HepG2 (cell line): ENCODE measurements around the gene CDK2. TPM values are rescaled to one million over a fixed set of nuclear protein-coding genes. Genes with fewer than 3 reads are reported as not detected.

Source experiments
- ATAC-seq: fragments of 200-7000 bp; cut with Tn5 transposase; 3 replicates; pipeline ENCODE4 v1.9.1; 2020; ENCODE audit warnings: mild to moderate bottlenecking, moderate library complexity
- BruUV-seq: library from RNA; stranded (reverse); fragments of 400-500 nt; replicated peaks from 2 replicates; lab custom pipeline; 2021; lab: Mats Ljungman, UMichigan
- CTCF ChIA-PET: fragments of 300-600 bp; formaldehyde crosslinking; extraction: SDS; loops from one replicate; lab custom pipeline; 2021; ENCODE audit warnings: low total read pairs, inconsistent platforms, low intra/inter-chr PET ratio; lab: Yijun Ruan, JAX
- POLR2A ChIA-PET: fragments of 350-600 bp; sonication (Branson Sonifier 250); formaldehyde crosslinking; loops from one replicate; lab custom pipeline; 2020; ENCODE audit warnings: antibody characterized with exemption, inconsistent platforms; lab: Yijun Ruan, JAX
- DNase-seq: peaks from one replicate; pipeline ENCODE4 v3.0.0-alpha.2; 2015; ENCODE audit warnings: low spot score
- FAIRE-seq: peaks from 3 replicates; lab custom pipeline; 2011; peaks lifted over from hg19 to GRCh38; lab: Jason Lieb, UNC
- H2AFZ ChIP-seq: one replicate; pipeline ENCODE4 v1.6.1; 2011; ENCODE audit warnings: low read length, inconsistent platforms
- H3K27ac ChIP-seq: fragments of 300-600 bp; 3 replicates; pipeline ENCODE4 v1.8.0; 2011; ENCODE audit warnings: mixed run types, mild to moderate bottlenecking, mixed read lengths, low read length, inconsistent platforms; ENCODE audit not compliant: insufficient read depth; ENCODE audit errors: extremely low read length
- H3K27me3 ChIP-seq, 2 experiments: fragments of 200-600 bp in 1 of 2; 2 replicates in 1 of 2; 3 replicates in 1 of 2; pipeline versions ENCODE4 v1.6.0 to v1.8.0; 2011; ENCODE audit warnings: low read length in 2 of 2, mild to moderate bottlenecking in 2 of 2, moderate library complexity in 2 of 2, inconsistent platforms in 1 of 2; ENCODE audit not compliant: insufficient read depth in 2 of 2, control insufficient read depth in 1 of 2
- H3K36me3 ChIP-seq, 2 experiments: fragments of 200-600 bp in 1 of 2; replicated peaks in 1 of 2; 2 replicates in 1 of 2; 3 replicates in 1 of 2; pipeline versions ENCODE4 v1.5.1 to v1.8.0; 2011; ENCODE audit warnings: low read length in 2 of 2, inconsistent platforms in 1 of 2; ENCODE audit not compliant: insufficient read depth in 2 of 2, control insufficient read depth in 1 of 2
- H3K4me1 ChIP-seq: 2 replicates; pipeline ENCODE4 v1.5.1; 2012; ENCODE audit warnings: low read length, inconsistent platforms; ENCODE audit not compliant: insufficient read depth
- H3K4me2 ChIP-seq: 2 replicates; pipeline ENCODE4 v1.6.0; 2011; ENCODE audit warnings: low read depth, low read length, inconsistent platforms
- H3K4me3 ChIP-seq, 3 experiments: fragments of 200-600 bp in 1 of 3; sonication (generic), shearing (Covaris generic) in 1 of 3; replicated peaks in 1 of 3; 2 replicates each; pipeline ENCODE4 v1.5.1; 2011 to 2016; ENCODE audit warnings: low read length in 3 of 3, inconsistent platforms in 2 of 3, low read depth in 2 of 3, mild to moderate bottlenecking in 2 of 3, control low read depth in 1 of 3, mixed read lengths in 1 of 3; ENCODE audit not compliant: insufficient read depth in 1 of 3
- H3K79me2 ChIP-seq: one replicate; pipeline ENCODE4 v1.6.1; 2011; ENCODE audit warnings: low read length, inconsistent platforms; ENCODE audit not compliant: insufficient read depth
- H3K9ac ChIP-seq: 2 replicates; pipeline ENCODE4 v1.6.0; 2011; ENCODE audit warnings: mild to moderate bottlenecking, low read depth, low read length, inconsistent platforms; ENCODE audit not compliant: insufficient read depth
- H3K9me3 ChIP-seq: 2 replicates; pipeline ENCODE4 v1.5.1; 2012; ENCODE audit warnings: mild to moderate bottlenecking, low read length
- H4K20me1 ChIP-seq: 2 replicates; pipeline ENCODE4 v1.6.0; 2011; ENCODE audit warnings: inconsistent platforms, mild to moderate bottlenecking, low read length, moderate library complexity; ENCODE audit not compliant: insufficient read depth
- BRCA1 ChIP-seq: sonication (generic); formaldehyde crosslinking; IDR thresholded peaks from 2 replicates; pipeline ENCODE4 v1.4.0; 2020; ENCODE audit warnings: missing genetic modification reagents
- HDAC2 ChIP-seq: sonication (generic); formaldehyde crosslinking; IDR thresholded peaks from 2 replicates; pipeline ENCODE4 v1.4.0; 2020; ENCODE audit warnings: missing genetic modification reagents
- KLF15 ChIP-seq: sonication (generic); formaldehyde crosslinking; IDR thresholded peaks from 2 replicates; pipeline ENCODE4 v1.8.1; 2023; ENCODE audit warnings: borderline replicate concordance, mild to moderate bottlenecking, inconsistent platforms, missing genetic modification reagents, mixed read lengths
- PLRG1 ChIP-seq: fragments of 450-650 bp; conservative IDR thresholded peaks from 2 replicates; pipeline ENCODE4 v1.6.1; 2016
- SMAD3 ChIP-seq: sonication (generic); formaldehyde crosslinking; IDR thresholded peaks from 2 replicates; pipeline ENCODE4 v1.4.0; 2020; ENCODE audit warnings: missing genetic modification reagents
- SOX5 ChIP-seq: IDR thresholded peaks from 2 replicates; pipeline ENCODE4 v1.6.1; 2016; ENCODE audit warnings: borderline replicate concordance
- TAF1 ChIP-seq: sonication (generic); formaldehyde crosslinking; IDR thresholded peaks from 2 replicates; pipeline ENCODE4 v1.4.0; 2020; ENCODE audit warnings: missing genetic modification reagents
- ZFYVE20 ChIP-seq: sonication (generic); formaldehyde crosslinking; IDR thresholded peaks from 2 replicates; pipeline ENCODE4 v1.8.0; 2023; ENCODE audit warnings: low read depth, mild to moderate bottlenecking, moderate library complexity, missing genetic modification reagents, borderline replicate concordance
- ZNF605 ChIP-seq: sonication (generic); formaldehyde crosslinking; IDR thresholded peaks from 2 replicates; pipeline ENCODE4 v1.8.0; 2022; ENCODE audit warnings: mild to moderate bottlenecking, missing genetic modification reagents
- whole genome bisulfite sequencing: methylation state at CpG from one replicate; pipeline ENCODE4 v1.1.6; 2017; ENCODE audit warnings: low lambda C conversion rate; 5-methylcytosine and 5-hydroxymethylcytosine counted together
- in situ Hi-C: cut with HindIII; loops from 2 replicates; pipeline ENCODE4 v1.10.0; 2017; ENCODE audit warnings: low pct_unique_long_range_greater_than_20kb; ENCODE audit not compliant: extremely low pct_ligation_motif_present
- intact Hi-C: fragments of 100-400 bp; cut with micrococcal nuclease; formaldehyde crosslinking; loops from one replicate; pipeline ENCODE4 v1.10.0; 2022; ENCODE audit not compliant: unreplicated experiment
- polyA plus RNA-seq, 8 experiments: library from polyadenylated mRNA; depleted of rRNA in 3 of 8; stranded (reverse) in 7 of 8; unstranded in 1 of 8; fragments of >200 nt; fragmentation: Illumina TruSeq in 4 of 8; extraction: Trizol in 4 of 8; gene quantifications; 2 replicates each; pipeline versions ENCODE4 v1.2.1 to v1.2.3, GENCODE V29; 2011 to 2016; ENCODE audit warnings: low read depth in 4 of 8, missing spikeins in 1 of 8, mixed read lengths in 1 of 8; ENCODE audit not compliant: insufficient read depth in 1 of 8
- total RNA-seq, 5 experiments: library from RNA; depleted of rRNA; stranded (reverse); fragments of >200 nt; fragmentation: Illumina TruSeq; extraction: Trizol; gene quantifications; 2 replicates each; pipeline ENCODE4 v1.2.3, GENCODE V29; 2016; ENCODE audit warnings: low read depth in 1 of 5
- TF ChIP-seq, protein P1 (sequence below): sonication (generic); formaldehyde crosslinking; IDR thresholded peaks from 2 replicates; pipeline ENCODE4 v1.8.1; 2022; ENCODE audit warnings: low read depth, mild to moderate bottlenecking, missing genetic modification reagents
- TF ChIP-seq, protein P2 (sequence below): sonication (generic); formaldehyde crosslinking; IDR thresholded peaks from 2 replicates; pipeline ENCODE4 v1.5.0; 2020; ENCODE audit warnings: mild to moderate bottlenecking, missing genetic modification reagents, borderline replicate concordance
- TF ChIP-seq, protein P3 (sequence below): sonication (generic); formaldehyde crosslinking; IDR thresholded peaks from 2 replicates; pipeline ENCODE4 v1.5.0; 2020; ENCODE audit warnings: missing genetic modification reagents

Gene CDK2
- total and polyA plus RNA-seq, 2 of the 13 experiments (the other 11 are each of a cell fraction or from before 2014, with no cell fraction given) = 47.5 to 52.6 TPM

DNA sequence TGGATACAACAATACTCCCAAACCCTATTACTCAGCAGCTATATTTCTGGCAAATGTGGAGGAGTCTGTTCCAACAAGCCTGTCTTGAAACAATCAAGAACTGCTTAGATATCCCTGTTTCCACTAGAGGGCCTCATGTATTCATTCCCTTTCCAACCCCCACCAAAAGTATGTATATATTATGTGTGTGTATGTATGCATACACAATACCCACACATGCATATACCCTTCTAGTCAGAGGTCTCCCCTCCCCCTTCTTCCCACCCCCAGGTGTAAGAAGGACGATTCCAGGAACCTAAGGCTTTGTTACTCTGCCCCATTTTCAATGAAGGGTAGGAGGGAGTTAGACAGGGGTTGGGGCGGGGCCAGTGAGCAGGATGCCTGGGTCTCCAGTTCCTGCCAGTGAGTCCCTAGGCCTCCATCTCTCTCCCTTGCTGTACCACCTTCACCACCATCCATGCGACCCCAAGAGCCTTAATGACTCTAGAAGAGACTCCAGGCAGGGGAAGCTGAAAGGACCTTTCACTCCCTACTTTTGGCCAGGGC, 35.8 kb upstream of the CDK2 start, which contains the start of gene DGKA:
DGKA (plus strand) TSS at position 392 of the 546 bp plus-strand sequence. CDS start 5,342 bp downstream, outside the sequence.
- Histone ChIP-seq H2AFZ (no peak within 1 kb of the TSS), H3K27me3 (peaks cover 0 to 11% of the 10 kb centered on the region in 2 experiments; a peak in 1 of 5 replicates), H3K4me1 (peaks cover 52% of the 10 kb centered on the region), H3K27ac (peak within 1 kb of the TSS; percentile 42), H4K20me1 (no peaks in the 10 kb centered on the region), H3K36me3 (no peaks in the 10 kb centered on the region), H3K9ac (peak within 1 kb of the TSS; percentile 61), H3K79me2 (peaks cover 20% of the 10 kb centered on the region), H3K9me3 (no peaks in the 10 kb centered on the region), H3K4me3 (peak within 1 kb of the TSS; percentile 70 to 80 (median 80)), H3K4me2 (peak within 1 kb of the TSS; percentile 97)
- CTCF ChIA-PET = interaction anchor here (1.5 kb wide), 1 partner anchor 9 kb away, joined by 5 read pairs; no protein-coding TSS in a partner anchor
- WGBS = 29% methylated on average over 3 of the region's 3 CpGs
- ATAC-seq (peak; percentile 36), FAIRE-seq (peak; percentile 56), DNase-seq (peak; percentile 65)
- intact Hi-C loops (loop anchor here (1.0 to 5.0 kb wide), 2 partner anchors 110 to 194 kb away; partner anchors contain the start of gene RPS26), in situ Hi-C loops (no loop called here)
- POLR2A ChIA-PET = interaction anchor here (0.6 to 10.5 kb wide), 9 partner anchors 22 to 173 kb away, joined by 3 to 108 read pairs (median 4); partner anchors contain the start of genes DNAJC14, ORMDL2, PA2G4 and RAB5B
- no TSS peak for BruUV-seq
- TF ChIP-seq, protein P1, sequence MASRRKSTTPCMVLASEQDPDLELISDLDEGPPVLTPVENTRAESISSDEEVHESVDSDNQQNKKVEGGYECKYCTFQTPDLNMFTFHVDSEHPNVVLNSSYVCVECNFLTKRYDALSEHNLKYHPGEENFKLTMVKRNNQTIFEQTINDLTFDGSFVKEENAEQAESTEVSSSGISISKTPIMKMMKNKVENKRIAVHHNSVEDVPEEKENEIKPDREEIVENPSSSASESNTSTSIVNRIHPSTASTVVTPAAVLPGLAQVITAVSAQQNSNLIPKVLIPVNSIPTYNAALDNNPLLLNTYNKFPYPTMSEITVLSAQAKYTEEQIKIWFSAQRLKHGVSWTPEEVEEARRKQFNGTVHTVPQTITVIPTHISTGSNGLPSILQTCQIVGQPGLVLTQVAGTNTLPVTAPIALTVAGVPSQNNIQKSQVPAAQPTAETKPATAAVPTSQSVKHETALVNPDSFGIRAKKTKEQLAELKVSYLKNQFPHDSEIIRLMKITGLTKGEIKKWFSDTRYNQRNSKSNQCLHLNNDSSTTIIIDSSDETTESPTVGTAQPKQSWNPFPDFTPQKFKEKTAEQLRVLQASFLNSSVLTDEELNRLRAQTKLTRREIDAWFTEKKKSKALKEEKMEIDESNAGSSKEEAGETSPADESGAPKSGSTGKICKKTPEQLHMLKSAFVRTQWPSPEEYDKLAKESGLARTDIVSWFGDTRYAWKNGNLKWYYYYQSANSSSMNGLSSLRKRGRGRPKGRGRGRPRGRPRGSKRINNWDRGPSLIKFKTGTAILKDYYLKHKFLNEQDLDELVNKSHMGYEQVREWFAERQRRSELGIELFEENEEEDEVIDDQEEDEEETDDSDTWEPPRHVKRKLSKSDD = no peak
- no peak for TF ChIP-seq SOX5 (CRISPR knock-in tag)
- TF ChIP-seq, protein P2, sequence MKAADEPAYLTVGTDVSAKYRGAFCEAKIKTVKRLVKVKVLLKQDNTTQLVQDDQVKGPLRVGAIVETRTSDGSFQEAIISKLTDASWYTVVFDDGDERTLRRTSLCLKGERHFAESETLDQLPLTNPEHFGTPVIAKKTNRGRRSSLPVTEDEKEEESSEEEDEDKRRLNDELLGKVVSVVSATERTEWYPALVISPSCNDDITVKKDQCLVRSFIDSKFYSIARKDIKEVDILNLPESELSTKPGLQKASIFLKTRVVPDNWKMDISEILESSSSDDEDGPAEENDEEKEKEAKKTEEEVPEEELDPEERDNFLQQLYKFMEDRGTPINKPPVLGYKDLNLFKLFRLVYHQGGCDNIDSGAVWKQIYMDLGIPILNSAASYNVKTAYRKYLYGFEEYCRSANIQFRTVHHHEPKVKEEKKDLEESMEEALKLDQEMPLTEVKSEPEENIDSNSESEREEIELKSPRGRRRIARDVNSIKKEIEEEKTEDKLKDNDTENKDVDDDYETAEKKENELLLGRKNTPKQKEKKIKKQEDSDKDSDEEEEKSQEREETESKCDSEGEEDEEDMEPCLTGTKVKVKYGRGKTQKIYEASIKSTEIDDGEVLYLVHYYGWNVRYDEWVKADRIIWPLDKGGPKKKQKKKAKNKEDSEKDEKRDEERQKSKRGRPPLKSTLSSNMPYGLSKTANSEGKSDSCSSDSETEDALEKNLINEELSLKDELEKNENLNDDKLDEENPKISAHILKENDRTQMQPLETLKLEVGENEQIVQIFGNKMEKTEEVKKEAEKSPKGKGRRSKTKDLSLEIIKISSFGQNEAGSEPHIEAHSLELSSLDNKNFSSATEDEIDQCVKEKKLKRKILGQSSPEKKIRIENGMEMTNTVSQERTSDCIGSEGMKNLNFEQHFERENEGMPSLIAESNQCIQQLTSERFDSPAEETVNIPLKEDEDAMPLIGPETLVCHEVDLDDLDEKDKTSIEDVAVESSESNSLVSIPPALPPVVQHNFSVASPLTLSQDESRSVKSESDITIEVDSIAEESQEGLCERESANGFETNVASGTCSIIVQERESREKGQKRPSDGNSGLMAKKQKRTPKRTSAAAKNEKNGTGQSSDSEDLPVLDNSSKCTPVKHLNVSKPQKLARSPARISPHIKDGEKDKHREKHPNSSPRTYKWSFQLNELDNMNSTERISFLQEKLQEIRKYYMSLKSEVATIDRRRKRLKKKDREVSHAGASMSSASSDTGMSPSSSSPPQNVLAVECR (CRISPR knock-in tag) = peak; percentile 25; the same call in 1 of the 2 replicates
- TF ChIP-seq TAF1 = 0 out of 2 replicates have a peak, but pooled peaks have one; percentile 27
- TF ChIP-seq, protein P3, sequence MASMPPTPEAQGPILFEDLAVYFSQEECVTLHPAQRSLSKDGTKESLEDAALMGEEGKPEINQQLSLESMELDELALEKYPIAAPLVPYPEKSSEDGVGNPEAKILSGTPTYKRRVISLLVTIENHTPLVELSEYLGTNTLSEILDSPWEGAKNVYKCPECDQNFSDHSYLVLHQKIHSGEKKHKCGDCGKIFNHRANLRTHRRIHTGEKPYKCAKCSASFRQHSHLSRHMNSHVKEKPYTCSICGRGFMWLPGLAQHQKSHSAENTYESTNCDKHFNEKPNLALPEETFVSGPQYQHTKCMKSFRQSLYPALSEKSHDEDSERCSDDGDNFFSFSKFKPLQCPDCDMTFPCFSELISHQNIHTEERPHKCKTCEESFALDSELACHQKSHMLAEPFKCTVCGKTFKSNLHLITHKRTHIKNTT (CRISPR knock-in tag) = no peak
- no peak for TF ChIP-seq ZNF605
- TF ChIP-seq KLF15 (CRISPR knock-in tag) = no peak
- no peak for TF ChIP-seq BRCA1 (CRISPR knock-in tag)
- no peak for TF ChIP-seq HDAC2 (CRISPR knock-in tag)
- TF ChIP-seq SMAD3 = no peak
- no peak for TF ChIP-seq PLRG1
- TF ChIP-seq ZFYVE20 (CRISPR knock-in tag) = no peak
